Measurements from ENCODE around the gene ARAP1.

GRCh38 chr11:72681226-72682153, 70.7 kb downstream of the ARAP1 start:
- TF ChIP-seq POLR2A (IDR thresholded peaks at IDR 0.05; ENCODE audit: low read depth, low read length) (peak; percentile 48; the same call in 1 of the 2 replicates), POLR2AphosphoS5 (IDR thresholded peaks at IDR 0.05; ENCODE audit: low read depth, low read length) (peak; percentile 19; the same call in 1 of the 2 replicates), TAF1 (IDR thresholded peaks at IDR 0.05; ENCODE audit: low read depth, low read length) (no peak), POU2F2 (IDR thresholded peaks at IDR 0.05; ENCODE audit: low read depth, low read length) (no peak), SPI1 (IDR thresholded peaks at IDR 0.05; ENCODE audit: low read depth, low read length) (no peak)
